Measurements from ENCODE around the gene IST1. TPM values are rescaled to one million over a fixed set of nuclear protein-coding genes. Genes with fewer than 3 reads are reported as not detected.

Gene IST1
- total RNA-seq, 1 experiment from 2014 or later: 331 TPM

GRCh38 chr16:71853413-71853812 is 41.9 kb upstream of the IST1 start:
- H3K36me3 Mint-ChIP-seq (ENCODE audit: insufficient read depth, unreplicated experiment): peaks cover 46% of the 10 kb centered on the region
- no peaks in the 10 kb centered on the region for H3K9me3 Mint-ChIP-seq (ENCODE audit: unreplicated experiment)
- Histone ChIP-seq H3K9me3 (no peaks in the 10 kb centered on the region), H3K4me3 (ENCODE audit: low read depth, low read length) (no peak overlapping the region), H3K27me3 (replicated peaks; ENCODE audit: control insufficient read depth, insufficient read depth, low read length) (no peaks in the 10 kb centered on the region), H3K36me3 (ENCODE audit: control insufficient read depth, insufficient read depth, low read length) (peaks cover 4% of the 10 kb centered on the region; the same call in 1 of the 2 replicates), H3K4me1 (peaks cover 4% of the 10 kb centered on the region)
- H3K4me1 Mint-ChIP-seq (ENCODE audit: low read depth, unreplicated experiment): peaks cover under 1% of the 10 kb centered on the region
- POLR2A ChIA-PET: interaction anchor here (0.6 kb wide), 2 partner anchors 48 to 65 kb away, joined by 3 to 4 read pairs; no protein-coding TSS in a partner anchor
- BruUV-seq (replicated peaks): no TSS peak
- TF ChIP-seq CTCF (IDR thresholded peaks at IDR 0.05; ENCODE audit: insufficient read depth in 1 of 2, low read depth in 1 of 2, low read length in 1 of 2, severe bottlenecking in 1 of 2, unreplicated experiment in 1 of 2): no peak
- no peak for DNase-seq
- H3K4me3 Mint-ChIP-seq (ENCODE audit: unreplicated experiment): no peak overlapping the region
- CTCF ChIA-PET: interaction anchor here (0.6 kb wide), 1 partner anchor 29 kb away, joined by 3 read pairs; no protein-coding TSS in a partner anchor
- no peak overlapping the region for H3K27ac Mint-ChIP-seq (ENCODE audit: unreplicated experiment)
- intact Hi-C loops (cut with micrococcal nuclease; ENCODE audit: unreplicated experiment): no loop called here
- H3K27me3 Mint-ChIP-seq (ENCODE audit: insufficient read depth, unreplicated experiment): no peaks in the 10 kb centered on the region

GRCh38 chr16:71854369-71854948 is 40.9 kb upstream of the IST1 start:
- no TSS peak for BruUV-seq (replicated peaks)
- ChIA-PET POLR2A (no interaction called here), CTCF (no interaction called here)
- Histone ChIP-seq H3K9me3 (no peaks in the 10 kb centered on the region), H3K36me3 (ENCODE audit: control insufficient read depth, insufficient read depth, low read length) (peaks cover 4% of the 10 kb centered on the region; the same call in 1 of the 2 replicates), H3K4me3 (ENCODE audit: low read depth, low read length) (no peak overlapping the region), H3K4me1 (peaks cover 15% of the 10 kb centered on the region), H3K27me3 (replicated peaks; ENCODE audit: control insufficient read depth, insufficient read depth, low read length) (no peaks in the 10 kb centered on the region)
- H3K36me3 Mint-ChIP-seq (ENCODE audit: insufficient read depth, unreplicated experiment): peaks cover 45% of the 10 kb centered on the region
- intact Hi-C loops (cut with micrococcal nuclease; ENCODE audit: unreplicated experiment): no loop called here
- no peak overlapping the region for H3K27ac Mint-ChIP-seq (ENCODE audit: unreplicated experiment)
- no peak for DNase-seq
- H3K4me3 Mint-ChIP-seq (ENCODE audit: unreplicated experiment): no peak overlapping the region
- H3K4me1 Mint-ChIP-seq (ENCODE audit: low read depth, unreplicated experiment): peaks cover 10% of the 10 kb centered on the region
- H3K9me3 Mint-ChIP-seq (ENCODE audit: unreplicated experiment): no peaks in the 10 kb centered on the region
- no peaks in the 10 kb centered on the region for H3K27me3 Mint-ChIP-seq (ENCODE audit: insufficient read depth, unreplicated experiment)
- TF ChIP-seq CTCF (IDR thresholded peaks at IDR 0.05; ENCODE audit: insufficient read depth in 1 of 2, low read depth in 1 of 2, low read length in 1 of 2, severe bottlenecking in 1 of 2, unreplicated experiment in 1 of 2): no peak

GRCh38 chr16:71855937-71856662 is 39.2 kb upstream of the IST1 start:
- CTCF ChIA-PET: interaction anchor here (0.6 kb wide), 1 partner anchor 1885 kb away, joined by 3 read pairs; no protein-coding TSS in a partner anchor
- no peak for TF ChIP-seq CTCF (IDR thresholded peaks at IDR 0.05; ENCODE audit: insufficient read depth in 1 of 2, low read depth in 1 of 2, low read length in 1 of 2, severe bottlenecking in 1 of 2, unreplicated experiment in 1 of 2)

More at GRCh38 chr16:71855937-71856662, 39.2 kb upstream of the IST1 start:
- H3K36me3 Mint-ChIP-seq (ENCODE audit: insufficient read depth, unreplicated experiment): peaks cover 49% of the 10 kb centered on the region
- Histone ChIP-seq H3K4me1 (peaks cover 17% of the 10 kb centered on the region), H3K9me3 (no peaks in the 10 kb centered on the region), H3K4me3 (ENCODE audit: low read depth, low read length) (no peak overlapping the region), H3K36me3 (ENCODE audit: control insufficient read depth, insufficient read depth, low read length) (peaks cover 3% of the 10 kb centered on the region; the same call in 1 of the 2 replicates), H3K27me3 (replicated peaks; ENCODE audit: control insufficient read depth, insufficient read depth, low read length) (no peaks in the 10 kb centered on the region)
- intact Hi-C loops (cut with micrococcal nuclease; ENCODE audit: unreplicated experiment): no loop called here
- no peaks in the 10 kb centered on the region for H3K27me3 Mint-ChIP-seq (ENCODE audit: insufficient read depth, unreplicated experiment)
- no peak overlapping the region for H3K27ac Mint-ChIP-seq (ENCODE audit: unreplicated experiment)
- no TSS peak for BruUV-seq (replicated peaks)
- H3K4me3 Mint-ChIP-seq (ENCODE audit: unreplicated experiment): no peak overlapping the region
- H3K9me3 Mint-ChIP-seq (ENCODE audit: unreplicated experiment): no peaks in the 10 kb centered on the region
- peaks cover 16% of the 10 kb centered on the region for H3K4me1 Mint-ChIP-seq (ENCODE audit: low read depth, unreplicated experiment)
- DNase-seq: no peak
- POLR2A ChIA-PET: no interaction called here

All from Caco-2 (cell line).